DMS153 treated with DMSO at 0.1 percent for 48 hours (cell line): ENCODE results near the gene ITM2C.

Experiments used
- DNase-seq: peaks from one replicate; lab custom pipeline; 2025; ENCODE audit not compliant: unreplicated experiment; lab: John Stamatoyannopoulos, UW

ITM2C gene

GRCh38 chr2:230891064-230891463 is 26.3 kb downstream of the ITM2C start:
- no peak for DNase-seq

GRCh38 chr2:230891509-230891908 is 26.8 kb downstream of the ITM2C start:
- DNase-seq, result no peak

DNA sequence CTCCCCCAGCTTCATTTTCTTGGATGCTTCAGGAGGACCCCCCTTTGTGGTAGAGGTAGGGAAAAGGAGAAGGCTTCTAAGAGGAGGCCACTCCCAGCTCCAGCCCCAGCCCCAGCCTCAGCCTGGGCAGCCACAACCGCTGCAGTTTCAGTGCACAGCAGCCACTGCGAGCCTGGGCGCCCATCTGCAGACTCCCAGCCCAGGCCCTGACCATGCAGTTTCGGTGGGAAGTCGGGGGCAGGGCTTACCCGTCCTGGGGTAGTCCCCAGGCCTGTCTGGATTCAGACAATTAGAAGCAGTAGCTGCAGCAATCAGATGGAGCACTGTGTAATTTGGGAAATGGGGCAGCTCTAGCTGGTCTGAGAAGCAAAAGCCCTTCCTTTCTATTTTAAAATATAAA is 28.6 kb downstream of the ITM2C start:
- no peak for DNase-seq

- no peak for DNase-seq
These were observed 29.4 kb downstream of the ITM2C start for GRCh38 chr2:230893841-230894781.

DNA sequence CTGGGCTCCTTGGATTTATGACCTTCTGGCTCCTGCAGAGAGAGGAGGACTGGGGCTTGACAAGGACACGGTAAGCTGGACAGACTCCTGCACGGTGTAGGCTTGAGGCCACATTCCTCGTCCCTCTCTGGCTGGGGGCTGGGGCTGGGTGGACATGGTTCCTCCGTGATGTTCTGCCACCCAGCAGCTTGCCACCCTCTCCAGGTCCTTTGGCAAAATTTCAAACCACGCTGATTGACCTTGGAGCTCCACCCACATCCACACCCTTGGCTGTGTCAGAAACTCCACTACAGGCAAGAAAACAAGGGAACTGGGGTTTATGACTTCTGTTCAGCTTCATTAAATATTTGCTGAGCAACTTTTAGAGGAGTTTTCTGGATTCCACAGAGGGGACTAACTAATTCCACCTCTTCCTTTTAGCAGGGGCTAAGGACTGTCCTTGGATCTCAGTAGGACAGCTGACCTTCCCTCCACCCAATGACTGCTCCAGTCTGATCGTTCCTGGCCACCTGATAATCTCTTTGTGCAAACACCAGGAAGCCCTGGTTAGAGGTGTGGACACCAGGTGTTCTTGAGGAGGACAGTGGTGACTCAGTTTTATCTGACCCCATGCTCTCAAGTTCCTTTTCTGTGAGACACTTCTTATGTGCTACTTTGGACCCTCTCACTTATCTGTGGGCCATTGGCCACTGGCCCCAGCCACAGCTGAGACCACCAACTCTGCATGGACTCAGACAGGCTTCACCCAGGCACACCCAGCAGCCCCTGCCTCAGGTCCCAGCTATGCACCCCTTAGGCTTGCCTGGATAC is 31.0 kb downstream of the ITM2C start:
- no peak for DNase-seq

DNA sequence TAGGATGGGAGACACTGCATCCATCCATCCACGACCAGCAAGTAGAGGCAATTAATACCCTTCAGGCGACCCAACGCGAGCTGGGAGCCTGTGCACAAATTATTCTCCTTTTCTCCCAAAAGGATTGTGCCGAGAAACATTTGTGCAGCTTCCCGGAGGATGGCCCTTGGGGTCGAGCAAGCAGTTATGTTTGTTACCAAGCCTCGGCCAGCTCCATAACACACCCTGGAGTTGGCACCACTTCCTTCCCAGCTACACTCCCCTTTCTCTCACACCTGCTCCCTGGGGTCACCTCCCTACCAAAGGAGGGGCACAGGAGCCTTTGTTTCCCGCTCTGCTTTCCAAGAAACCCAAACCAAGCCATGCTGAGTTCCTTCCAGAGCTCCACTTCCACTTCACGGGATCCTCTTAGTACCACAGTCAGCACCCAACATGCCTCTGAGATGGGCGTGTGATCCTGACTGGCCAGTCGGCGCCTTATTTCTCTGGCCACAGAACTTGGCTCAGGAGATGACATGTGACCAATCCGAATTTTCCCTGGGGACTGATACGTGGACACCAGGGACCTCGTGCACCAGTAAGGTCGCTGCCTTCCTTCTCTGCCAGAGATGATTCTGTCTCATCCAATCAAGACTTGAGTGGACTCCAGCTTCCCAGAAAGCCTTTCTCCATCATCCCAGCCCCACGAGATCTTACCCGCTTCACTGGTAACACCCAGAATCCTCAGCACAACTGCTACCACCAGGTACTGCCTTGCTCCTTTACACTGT is 31.8 kb downstream of the ITM2C start:
- DNase-seq, result no peak

GRCh38 chr2:230898016-230898712 is 33.4 kb downstream of the ITM2C start:
- DNase-seq, result no peak

DNA sequence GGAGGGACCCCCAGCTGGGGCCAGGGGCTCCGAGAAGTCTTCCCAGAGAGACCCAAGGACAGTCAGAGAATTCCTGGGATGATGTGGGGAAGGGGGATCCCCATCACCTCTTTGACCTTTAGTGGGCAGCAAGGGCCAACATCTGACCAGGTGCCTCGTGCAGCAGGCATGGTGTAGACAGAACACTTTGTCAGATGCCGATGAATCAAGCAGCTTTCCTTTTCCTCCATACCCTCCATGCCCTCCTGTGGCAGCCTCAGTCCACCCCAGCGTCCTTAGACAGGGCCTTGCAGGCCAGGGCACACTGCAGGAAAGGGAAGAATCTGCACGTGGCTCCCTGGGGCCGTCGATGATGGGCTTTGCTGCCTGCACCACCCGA is 34.0 kb downstream of the ITM2C start:
- no peak for DNase-seq

DNA sequence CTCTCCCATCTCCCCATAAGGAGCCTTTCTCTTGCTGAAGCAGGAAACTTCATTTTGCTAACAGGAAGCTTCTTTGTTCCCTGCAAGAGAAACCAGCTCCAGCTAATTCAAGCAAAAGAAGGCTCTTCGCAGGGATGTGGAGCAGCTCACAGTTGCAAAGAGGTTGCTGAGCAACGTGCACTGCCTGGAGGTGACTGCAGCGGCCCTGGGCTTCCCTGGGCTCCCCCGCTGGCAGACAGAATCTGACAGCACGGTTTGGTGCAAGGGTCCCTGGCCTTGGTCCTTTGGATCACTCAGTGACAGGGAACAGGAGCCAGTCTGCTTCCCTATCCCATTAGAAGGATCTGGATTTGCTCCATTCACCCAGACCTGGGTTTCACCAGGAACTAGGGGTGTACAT is 34.5 kb downstream of the ITM2C start:
- DNase-seq, result no peak

DNA sequence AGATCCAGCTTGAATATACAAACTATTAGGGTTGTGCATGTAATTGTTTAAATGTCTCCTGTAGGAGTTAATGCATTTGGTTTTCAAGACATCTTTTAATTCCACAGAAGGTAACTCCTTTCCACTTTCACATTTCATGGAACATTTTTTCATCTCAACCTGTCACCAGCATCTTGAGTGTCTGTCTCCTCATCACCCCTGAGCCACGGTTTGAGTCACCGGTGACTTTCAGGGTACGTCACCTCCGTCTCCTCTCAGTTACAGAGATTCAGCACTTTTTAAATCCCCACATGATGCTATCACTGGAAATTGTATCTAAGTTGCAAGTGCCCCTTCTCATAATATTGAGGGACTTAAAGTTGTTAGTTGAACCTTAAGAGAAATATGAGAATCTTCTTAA is 35.0 kb downstream of the ITM2C start:
- no peak for DNase-seq

GRCh38 chr2:230900336-230900995 is 35.7 kb downstream of the ITM2C start:
- no peak for DNase-seq

DNA sequence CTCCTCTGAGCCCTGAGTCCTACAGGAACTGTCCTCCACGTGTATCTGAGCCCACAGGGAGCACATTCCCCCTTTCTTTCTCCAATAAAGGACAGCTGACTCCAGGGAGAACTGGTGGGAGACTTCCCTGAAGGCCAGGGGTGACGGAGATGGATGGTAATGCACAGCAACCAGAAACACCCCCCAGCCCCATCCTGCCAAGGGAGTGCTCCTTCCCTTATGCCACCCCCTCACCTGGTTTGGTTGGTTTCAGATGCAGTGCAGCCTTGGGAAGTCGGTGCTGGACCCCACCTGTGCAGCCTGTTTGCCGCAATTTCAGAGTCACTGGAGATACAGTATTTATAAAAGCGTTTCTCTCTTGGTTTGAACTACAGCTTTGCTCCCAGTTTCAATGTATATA is 36.3 kb downstream of the ITM2C start:
- no peak for DNase-seq

DNA sequence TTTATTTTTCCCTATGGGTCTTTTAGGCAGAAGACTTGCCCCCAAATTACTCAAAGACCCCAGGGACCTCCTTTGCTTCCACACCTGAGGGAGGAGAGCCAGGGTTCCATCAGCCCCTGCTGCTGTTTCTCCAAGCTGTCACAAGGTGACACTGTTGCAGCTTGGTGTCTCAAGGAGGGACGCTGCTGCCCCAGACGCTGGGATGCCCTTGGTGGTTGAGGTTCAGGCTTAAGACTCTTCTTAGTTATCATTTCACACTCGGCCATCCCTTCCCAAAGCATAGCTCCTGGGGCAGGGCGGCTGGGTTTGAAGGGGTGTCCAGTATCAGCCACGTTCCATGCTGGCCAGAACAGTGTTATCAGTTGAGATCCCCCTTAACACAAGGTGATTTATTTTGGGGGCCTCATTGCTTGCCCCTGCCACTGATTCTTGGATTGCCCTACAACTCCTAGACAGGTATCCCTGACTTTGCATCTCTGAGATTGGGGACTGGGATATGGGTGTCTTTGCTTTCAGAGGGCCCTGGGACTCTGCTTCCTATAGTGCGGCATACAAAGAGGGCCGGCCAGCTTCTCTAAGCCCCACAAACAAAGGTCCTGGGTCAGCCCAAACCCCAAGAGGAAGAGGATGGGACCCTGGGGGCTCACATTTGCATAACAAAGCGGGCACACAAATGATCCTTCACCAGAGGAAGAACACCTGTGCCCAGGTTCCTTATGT is 37.6 kb downstream of the ITM2C start:
- DNase-seq, result no peak

GRCh38 chr2:230903231-230904150 is 38.7 kb downstream of the ITM2C start:
- DNase-seq, result no peak

GRCh38 chr2:230904856-230905447 is 40.2 kb downstream of the ITM2C start:
- no peak for DNase-seq

GRCh38 chr2:230905448-230906421 is 41.0 kb downstream of the ITM2C start:
- DNase-seq, result no peak
